Breast epithelium (tissue), 4 donors: ENCODE results near the gene ATP9B. TPM values are rescaled to one million over a fixed set of nuclear protein-coding genes. Genes with fewer than 3 reads are reported as not detected.

Experiments
- DNase-seq, 2 donors: peaks; one replicate each; pipeline ENCODE4 v3.0.0-alpha.2; 2019; ENCODE audit warnings: low spot score in 2 of 2
- H3K27ac ChIP-seq, 2 donors: fragments of 200-600 bp; sonication (generic) in 1 of 2; one replicate each; pipeline ENCODE4 v1.5.1; 2016 to 2019; ENCODE audit warnings: mild to moderate bottlenecking in 1 of 2
- H3K27me3 ChIP-seq, 2 donors: fragments of 200-600 bp; sonication (generic) in 1 of 2; one replicate each; pipeline versions ENCODE4 v1.5.1 to v1.6.0; 2017 to 2019; ENCODE audit warnings: control low read depth in 1 of 2, mild to moderate bottlenecking in 1 of 2
- H3K36me3 ChIP-seq: fragments of 200-600 bp; one replicate; pipeline ENCODE4 v1.5.1; 2019
- H3K4me1 ChIP-seq, 2 donors: fragments of 200-600 bp; sonication (generic); one replicate each; pipeline ENCODE4 v1.5.1; 2016 to 2019; ENCODE audit warnings: control low read depth in 1 of 2
- H3K4me3 ChIP-seq, 3 donors: fragments of 200-600 bp; sonication (generic); 1 replicate in 2 of 3; 2 replicates in 1 of 3; pipeline ENCODE4 v1.5.1; 2016 to 2019; ENCODE audit warnings: mild to moderate bottlenecking in 3 of 3, moderate library complexity in 2 of 3
- H3K9me3 ChIP-seq, 2 donors: fragments of 200-600 bp; sonication (generic) in 1 of 2; one replicate each; pipeline ENCODE4 v1.5.1; 2016 to 2019; ENCODE audit warnings: control low read depth in 1 of 2
- CTCF ChIP-seq, 3 donors: fragments of 450-650 bp; IDR thresholded peaks; one replicate each; pipeline ENCODE4 v1.5.1; 2016 to 2017; ENCODE audit warnings: antibody characterized with exemption in 3 of 3, mild to moderate bottlenecking in 3 of 3, moderate library complexity in 3 of 3
- POLR2A ChIP-seq: fragments of 450-650 bp; IDR thresholded peaks from one replicate; pipeline ENCODE4 v1.6.1; 2016; ENCODE audit warnings: antibody characterized with exemption, mild to moderate bottlenecking, moderate library complexity
- POLR2AphosphoS5 ChIP-seq, 3 donors: sonication (generic); formaldehyde crosslinking; IDR thresholded peaks; one replicate each; pipeline ENCODE4 v1.6.1; 2017; ENCODE audit warnings: antibody characterized with exemption in 3 of 3
- intact Hi-C: fragments of 100-400 bp; cut with DNase I; formaldehyde crosslinking; loops from one replicate; pipeline ENCODE4 v1.15.1; 2023; ENCODE audit warnings: low total_unique reads
- total RNA-seq, 3 donors: library from RNA; depleted of rRNA; stranded (reverse); fragments of >200 nt; gene quantifications; one replicate each; pipeline ENCODE4 v1.1.0, GENCODE V29; 2016

The ATP9B gene
- total RNA-seq, 3 donors from 2014 or later = 42.1 to 55.9 (median 54.4) TPM

GRCh38 chr18:79403723-79404566 lies 334.8 kb downstream of the ATP9B start:
- H3K27ac ChIP-seq = peak overlapping the region; percentile 43 to 68
- no peaks in the 10 kb centered on the region for H3K36me3 ChIP-seq
- TF ChIP-seq CTCF (IDR thresholded peaks at IDR 0.05) (no peak), POLR2A (no peak), POLR2AphosphoS5 (IDR thresholded peaks at IDR 0.05) (no peak)
- H3K27me3 ChIP-seq = no peaks in the 10 kb centered on the region
- H3K4me3 ChIP-seq = peak overlapping the region; percentile 1 to 56 (median 18)
- intact Hi-C loops = loop anchor here (10.0 kb wide), 2 partner anchors 71 to 121 kb away; no protein-coding TSS in a partner anchor
- DNase-seq = no peak
- no peaks in the 10 kb centered on the region for H3K9me3 ChIP-seq
- no peaks in the 10 kb centered on the region for H3K4me1 ChIP-seq

GRCh38 chr18:79404567-79404910 lies 335.3 kb downstream of the ATP9B start:
- Histone ChIP-seq H3K27me3 (no peaks in the 10 kb centered on the region), H3K4me1 (no peaks in the 10 kb centered on the region), H3K36me3 (no peaks in the 10 kb centered on the region), H3K27ac (peak overlapping the region; percentile 43 to 64), H3K4me3 (no peak overlapping the region), H3K9me3 (no peaks in the 10 kb centered on the region)
- TF ChIP-seq CTCF (IDR thresholded peaks at IDR 0.05) (no peak), POLR2AphosphoS5 (IDR thresholded peaks at IDR 0.05) (no peak), POLR2A (no peak)
- intact Hi-C loops = loop anchor here (10.0 kb wide), 2 partner anchors 70 to 120 kb away; no protein-coding TSS in a partner anchor
- DNase-seq = no peak

GRCh38 chr18:79405019-79405780 lies 336.0 kb downstream of the ATP9B start:
- no peak for DNase-seq
- no peaks in the 10 kb centered on the region for H3K27me3 ChIP-seq
- intact Hi-C loops = loop anchor here (10.0 kb wide), 2 partner anchors 70 to 120 kb away; no protein-coding TSS in a partner anchor
- TF ChIP-seq POLR2A (no peak), CTCF (IDR thresholded peaks at IDR 0.05) (no peak), POLR2AphosphoS5 (IDR thresholded peaks at IDR 0.05) (no peak)
- H3K36me3 ChIP-seq = no peaks in the 10 kb centered on the region
- no peaks in the 10 kb centered on the region for H3K4me1 ChIP-seq
- no peak overlapping the region for H3K4me3 ChIP-seq
- H3K9me3 ChIP-seq = no peaks in the 10 kb centered on the region
- H3K27ac ChIP-seq = peak overlapping the region; percentile 25 to 64

GRCh38 chr18:79405781-79406575 lies 336.8 kb downstream of the ATP9B start:
- no peaks in the 10 kb centered on the region for H3K9me3 ChIP-seq
- H3K36me3 ChIP-seq = no peaks in the 10 kb centered on the region
- no peaks in the 10 kb centered on the region for H3K27me3 ChIP-seq
- no peaks in the 10 kb centered on the region for H3K4me1 ChIP-seq
- intact Hi-C loops = loop anchor here (10.0 kb wide), 2 partner anchors 69 to 119 kb away; no protein-coding TSS in a partner anchor
- DNase-seq = no peak
- peak overlapping the region; percentile 25 to 64 for H3K27ac ChIP-seq
- H3K4me3 ChIP-seq = no peak overlapping the region
- TF ChIP-seq POLR2AphosphoS5 (IDR thresholded peaks at IDR 0.05) (no peak), POLR2A (no peak)

GRCh38 chr18:79406708-79407107 lies 337.5 kb downstream of the ATP9B start:
- Histone ChIP-seq H3K4me3 (no peak overlapping the region), H3K36me3 (no peaks in the 10 kb centered on the region), H3K4me1 (no peaks in the 10 kb centered on the region), H3K9me3 (no peaks in the 10 kb centered on the region), H3K27me3 (no peaks in the 10 kb centered on the region), H3K27ac (peak overlapping the region in 1 of 2 donors; percentile 64)
- no peak for DNase-seq
- no peak for TF ChIP-seq POLR2A
- no peak for TF ChIP-seq POLR2AphosphoS5 (IDR thresholded peaks at IDR 0.05)
- TF ChIP-seq CTCF (IDR thresholded peaks at IDR 0.05) = no peak
- intact Hi-C loops = loop anchor here (10.0 kb wide), 2 partner anchors 68 to 118 kb away; no protein-coding TSS in a partner anchor
